Stimulated activated CD4-positive, alpha-beta T cell treated with anti-CD3 and anti-CD28 coated beads, Interleukin-2, amount 100 ng/mL, for 48 hours (primary cell): Measurements from ENCODE around the gene GADL1.

Experiments used
- DNase-seq, 2 donors: peaks; one replicate each; pipeline ENCODE4 v3.0.0-alpha.2; 2020

GADL1 gene

GRCh38 chr3:30713885-30714503, 180.5 kb downstream of the GADL1 start:
- no peak for DNase-seq

- DNase-seq = no peak
These were observed 181.5 kb downstream of the GADL1 start for GRCh38 chr3:30712991-30713390.

GRCh38 chr3:30711867-30712266, 182.6 kb downstream of the GADL1 start:
- no peak for DNase-seq

- DNase-seq = no peak
These were observed 183.3 kb downstream of the GADL1 start for GRCh38 chr3:30711151-30711550.

GRCh38 chr3:30710017-30710416, 184.4 kb downstream of the GADL1 start:
- DNase-seq = no peak

DNA sequence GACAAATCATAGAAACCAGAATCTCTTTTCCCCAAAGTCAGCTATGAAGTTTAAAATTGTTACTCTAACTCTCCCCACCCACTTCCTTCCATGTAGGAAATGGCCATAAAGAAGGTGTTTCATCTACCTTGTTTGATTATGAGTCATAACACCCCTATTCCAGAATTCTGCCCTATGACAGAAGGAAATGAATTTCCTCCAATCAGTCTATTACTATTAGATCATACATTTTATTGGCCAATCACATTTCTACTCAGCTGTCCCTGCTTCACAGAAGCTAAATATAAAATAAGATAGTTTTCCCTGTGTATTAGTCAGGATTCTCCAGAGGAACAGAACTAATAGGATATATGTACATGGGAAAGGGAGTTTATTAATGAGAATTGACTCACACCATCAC, 186.0 kb downstream of the GADL1 start:
- DNase-seq = no peak

DNA sequence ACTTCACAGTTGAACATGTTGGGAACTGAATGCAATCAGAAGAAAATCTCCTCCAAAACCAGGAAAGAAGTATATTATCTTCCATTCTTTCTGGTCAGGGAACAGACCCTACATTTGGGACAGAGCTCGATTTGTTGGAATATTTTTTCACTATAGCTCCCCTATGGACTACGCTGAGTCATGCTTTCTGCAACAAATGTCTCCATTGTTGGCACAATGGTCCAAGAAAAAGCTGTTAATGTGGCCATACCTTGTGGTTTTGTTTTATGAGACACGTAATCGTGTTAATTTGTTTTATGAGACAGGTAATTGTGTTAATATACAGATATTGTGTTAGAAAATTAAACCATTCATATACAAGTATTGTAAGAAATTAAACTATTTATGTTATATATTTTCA, 186.6 kb downstream of the GADL1 start:
- no peak for DNase-seq

- DNase-seq = no peak
These were observed 189.2 kb downstream of the GADL1 start for GRCh38 chr3:30704931-30705890.

GRCh38 chr3:30702828-30703397, 191.5 kb downstream of the GADL1 start:
- DNase-seq = no peak

DNA sequence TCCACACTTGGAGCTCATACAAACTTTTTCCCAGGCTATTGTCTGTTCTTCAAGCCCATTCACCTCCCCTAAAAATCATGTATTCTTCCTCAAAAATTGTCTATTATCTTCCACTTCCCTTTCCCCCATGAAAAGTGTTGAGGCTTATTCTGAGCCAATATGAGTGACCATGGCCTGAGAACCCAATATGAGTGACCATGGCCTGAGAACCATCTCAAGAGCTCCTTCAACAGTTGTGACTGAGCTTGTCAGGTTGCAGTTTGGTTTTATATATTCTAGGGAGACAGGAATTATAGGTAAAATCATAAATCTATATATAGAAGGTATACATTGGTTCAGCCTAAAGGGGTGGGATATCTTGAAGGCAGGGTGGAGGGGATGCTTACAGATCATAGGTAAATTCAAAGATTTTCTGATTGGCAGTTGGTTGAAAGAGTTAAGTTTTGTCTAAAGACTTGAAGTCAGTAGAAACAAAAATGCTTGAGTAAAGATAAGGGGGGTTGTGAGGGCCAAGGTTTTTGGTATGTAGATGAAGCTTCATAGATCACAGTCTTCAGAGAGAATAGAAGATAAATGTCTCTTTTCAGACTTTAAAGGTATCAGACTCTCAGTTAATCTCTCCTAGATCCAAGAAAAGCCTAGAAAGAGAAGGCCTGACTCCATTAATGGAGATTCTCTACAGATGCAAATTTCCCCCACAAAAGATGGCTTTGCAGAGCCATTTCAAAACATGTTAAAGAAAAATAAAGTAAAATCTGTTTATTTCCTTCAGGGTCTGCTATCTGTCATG, 192.2 kb downstream of the GADL1 start:
- no peak for DNase-seq

DNA sequence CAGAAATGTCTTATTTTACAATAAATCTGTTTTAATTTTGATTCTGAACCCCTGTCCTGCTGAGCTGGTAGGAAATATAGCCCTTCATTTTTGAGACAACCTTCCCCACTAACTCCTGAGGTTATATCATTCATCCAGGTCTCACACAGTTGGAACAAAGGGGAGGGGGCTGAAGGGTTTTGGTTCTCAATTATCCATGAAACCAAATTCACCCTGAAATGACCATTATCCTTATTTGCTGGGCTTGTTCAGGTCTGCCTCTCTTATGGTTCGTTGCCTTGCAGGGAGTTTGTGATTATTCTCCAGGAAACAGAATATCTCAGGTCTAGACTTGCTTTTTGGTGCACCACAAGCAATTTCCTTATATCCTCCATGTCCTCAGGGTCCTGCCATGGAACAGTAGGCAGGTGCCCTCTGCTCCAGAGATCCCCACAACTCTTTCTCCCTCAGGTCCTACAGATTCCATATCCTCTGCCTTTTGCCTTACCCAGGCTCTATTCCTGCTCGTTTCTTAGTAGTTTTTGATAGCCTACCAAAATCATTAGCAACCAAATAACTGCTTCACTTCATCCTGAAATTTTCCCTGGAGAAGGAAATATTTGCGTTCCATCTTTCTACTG, 193.6 kb downstream of the GADL1 start:
- DNase-seq = no peak

- DNase-seq = no peak
These were observed 194.5 kb downstream of the GADL1 start for GRCh38 chr3:30699927-30700326.

GRCh38 chr3:30698549-30698948, 195.9 kb downstream of the GADL1 start:
- DNase-seq = no peak

DNA sequence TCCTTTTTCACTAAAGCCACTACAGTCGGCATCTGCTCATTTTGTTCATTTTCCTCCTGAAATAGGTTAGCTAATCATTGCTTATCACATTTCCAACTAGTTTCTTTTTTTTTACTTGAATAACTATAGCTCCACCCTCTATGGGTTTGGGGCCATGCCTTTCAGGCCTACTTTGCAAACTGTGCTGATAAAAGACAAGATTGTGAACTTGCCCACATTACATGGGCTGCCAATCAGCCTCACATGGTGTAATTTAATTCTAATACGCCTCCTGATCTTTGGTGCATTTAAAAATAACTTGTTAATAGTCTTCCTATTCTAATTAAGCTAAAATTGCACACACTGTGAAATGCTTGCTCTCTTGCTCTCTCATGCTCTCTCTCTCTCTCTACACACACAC, 197.6 kb downstream of the GADL1 start:
- no peak for DNase-seq

DNA sequence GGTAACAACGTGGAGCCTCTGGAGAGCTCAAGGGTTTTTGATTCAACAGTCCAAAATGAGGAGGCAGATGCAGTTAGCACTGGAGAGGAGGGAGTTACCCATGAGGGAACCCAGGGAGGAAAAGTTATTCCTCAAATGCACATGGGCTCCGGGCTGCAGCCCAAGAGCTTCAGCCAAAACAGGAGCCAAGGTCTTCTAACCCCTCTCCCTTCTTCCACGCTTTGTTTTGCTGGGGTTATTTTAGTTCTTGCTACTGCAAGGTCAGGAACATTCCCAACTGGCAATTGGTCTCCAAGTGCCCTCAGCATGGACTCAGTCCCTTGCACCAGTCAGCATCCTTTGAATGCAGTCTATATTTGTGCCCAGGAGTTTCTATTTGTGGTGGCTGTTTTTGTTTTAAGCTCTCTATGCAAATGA, 198.1 kb downstream of the GADL1 start:
- DNase-seq = no peak

DNA sequence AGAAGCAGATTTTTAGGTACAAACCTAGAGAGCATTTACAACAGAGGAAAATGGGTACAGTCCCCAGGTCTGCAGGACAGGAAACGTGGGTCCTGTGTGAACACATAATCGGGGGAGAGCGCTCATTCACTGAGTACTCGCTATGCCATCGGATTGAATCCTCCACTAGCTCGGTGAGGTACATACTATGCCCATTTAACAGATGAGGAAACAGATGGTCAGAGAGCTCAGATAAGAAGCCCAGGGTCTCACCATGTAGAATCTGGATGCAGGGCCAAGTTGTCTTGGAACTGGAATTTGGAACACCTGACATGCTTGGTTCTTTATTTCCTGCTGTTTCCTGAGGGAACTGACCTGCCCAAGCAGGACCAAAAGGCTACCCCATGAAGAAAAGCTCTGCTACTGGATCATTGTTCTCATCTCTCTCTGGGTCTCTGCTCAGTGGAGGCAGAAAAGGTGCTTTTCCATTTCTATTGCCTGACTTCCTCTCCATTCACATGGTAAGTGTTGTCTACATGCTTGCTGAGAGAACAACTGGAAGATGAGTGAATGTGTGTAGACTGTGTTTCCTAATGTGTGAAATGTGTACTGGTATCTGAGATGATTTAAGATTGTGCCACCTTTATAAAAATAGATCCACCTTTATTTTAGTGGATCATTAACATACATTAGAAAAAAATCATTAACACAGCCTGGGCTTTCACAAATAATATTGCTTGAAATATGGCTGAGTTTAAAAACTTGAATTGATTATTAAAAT, 199.0 kb downstream of the GADL1 start:
- DNase-seq = no peak

- no peak for DNase-seq
These were observed 199.8 kb downstream of the GADL1 start for GRCh38 chr3:30694668-30695067.

DNA sequence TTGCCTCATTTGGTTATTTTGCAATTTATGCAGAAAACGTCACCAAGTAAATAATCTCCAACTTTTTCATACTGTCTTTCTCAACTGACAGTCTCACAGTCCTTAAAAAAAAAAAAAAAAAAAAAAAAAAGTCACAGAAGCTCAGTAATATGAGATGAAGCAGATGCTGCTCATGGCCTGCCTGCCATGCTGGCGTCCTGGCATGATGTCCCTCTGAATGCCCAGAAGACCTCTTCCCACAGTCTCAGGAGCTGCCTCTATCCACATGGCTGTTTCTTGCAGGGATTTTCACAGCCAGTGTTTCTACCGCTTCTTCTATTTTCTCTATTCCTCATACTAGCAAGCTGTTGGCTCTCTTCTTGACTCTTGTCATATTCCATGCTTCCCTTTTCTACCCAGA, 200.3 kb downstream of the GADL1 start:
- DNase-seq = no peak

GRCh38 chr3:30693470-30694120, 200.9 kb downstream of the GADL1 start:
- DNase-seq = peak in 1 of 2 donors; percentile 19

DNA sequence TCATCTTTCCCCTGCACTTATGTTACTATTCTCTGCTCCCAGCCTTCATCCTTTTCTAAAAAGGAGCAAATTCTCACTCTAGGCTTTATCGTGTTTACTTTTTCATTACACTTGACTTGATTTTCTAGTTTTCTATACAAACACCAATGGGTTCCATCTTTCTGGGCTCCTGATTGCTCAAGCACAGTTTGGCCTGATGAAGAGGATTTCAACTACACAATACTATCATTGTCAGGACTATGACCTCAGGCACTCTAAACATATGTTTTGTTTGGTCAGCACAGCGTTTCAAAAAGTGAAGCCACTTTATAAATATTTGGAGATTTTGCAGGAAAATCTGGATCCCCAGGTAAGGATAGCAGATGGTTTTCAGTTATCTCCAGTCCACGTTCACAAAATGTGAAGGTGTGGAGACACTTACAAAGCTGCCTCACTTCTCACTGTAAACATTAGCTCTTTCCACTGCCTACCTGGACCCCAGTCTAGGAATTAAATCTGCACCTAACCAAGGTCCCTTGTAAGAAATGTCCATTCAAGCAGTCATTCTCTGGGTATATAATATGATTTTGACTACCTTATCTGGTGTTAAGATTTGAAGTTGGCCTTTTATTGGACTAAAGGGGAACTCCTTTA, 201.8 kb downstream of the GADL1 start:
- no peak for DNase-seq

GRCh38 chr3:30691944-30692343, 202.5 kb downstream of the GADL1 start:
- no peak for DNase-seq
